Brain microvascular endothelial cell (primary cell): ENCODE results near the gene ACTL8.
A peak's percentile ranks its signal among the peaks of the same experiment; 100 is the strongest.

Experiments
- DNase-seq: peaks from one replicate; pipeline ENCODE4 v3.0.0-alpha.2; 2020
- H3K27ac ChIP-seq: fragments of 250-450 bp; sonication (Bioruptor Pico); 2 replicates; pipeline ENCODE4 v1.5.1; 2020; ENCODE audit warnings: mild to moderate bottlenecking, moderate library complexity
- H3K27me3 ChIP-seq: fragments of 250-450 bp; sonication (Bioruptor Pico); replicated peaks from 2 replicates; pipeline ENCODE4 v1.5.1; 2020; ENCODE audit warnings: mild to moderate bottlenecking
- H3K36me3 ChIP-seq: fragments of 250-450 bp; sonication (Bioruptor Pico); replicated peaks from 2 replicates; pipeline ENCODE4 v1.5.1; 2020; ENCODE audit warnings: mild to moderate bottlenecking
- H3K4me3 ChIP-seq: 2 replicates; pipeline ENCODE4 v1.5.1; 2011; ENCODE audit warnings: low read depth, mild to moderate bottlenecking, control low read depth, low read length, moderate library complexity
- CTCF ChIP-seq: IDR thresholded peaks from 2 replicates; pipeline ENCODE4 v1.5.1; 2011; ENCODE audit warnings: low read depth, mild to moderate bottlenecking, moderate library complexity, low read length, control low read depth, inconsistent platforms; ENCODE audit errors: missing control alignments
- in situ Hi-C: cut with HindIII; loops from 2 replicates; pipeline ENCODE4 v1.10.0; 2017; ENCODE audit warnings: low sequenced_read_pairs, low pct_ligation_motif_present

Gene ACTL8

GRCh38 chr1:17713993-17714392 is 41.1 kb upstream of the ACTL8 start:
- in situ Hi-C loops = no loop called here
- no peak for TF ChIP-seq CTCF
- no peak overlapping the region for H3K4me3 ChIP-seq
- no peak overlapping the region for H3K27ac ChIP-seq
- no peak for DNase-seq
- no peaks in the 10 kb centered on the region for H3K36me3 ChIP-seq
- no peaks in the 10 kb centered on the region for H3K27me3 ChIP-seq

- Histone ChIP-seq H3K27me3 (no peaks in the 10 kb centered on the region), H3K27ac (no peak overlapping the region), H3K4me3 (no peak overlapping the region), H3K36me3 (no peaks in the 10 kb centered on the region)
- no peak for TF ChIP-seq CTCF
- DNase-seq = no peak
- in situ Hi-C loops = no loop called here
Observed at GRCh38 chr1:17717594-17718535, 37.3 kb upstream of the ACTL8 start.

GRCh38 chr1:17719874-17720273 is 35.3 kb upstream of the ACTL8 start:
- Histone ChIP-seq H3K36me3 (no peaks in the 10 kb centered on the region), H3K4me3 (no peak overlapping the region), H3K27me3 (no peaks in the 10 kb centered on the region), H3K27ac (no peak overlapping the region)
- DNase-seq = peak; percentile 16
- in situ Hi-C loops = no loop called here
- TF ChIP-seq CTCF = no peak

GRCh38 chr1:17721444-17721843 is 33.7 kb upstream of the ACTL8 start:
- no peak for DNase-seq
- H3K27ac ChIP-seq = no peak overlapping the region
- H3K27me3 ChIP-seq = no peaks in the 10 kb centered on the region
- no peaks in the 10 kb centered on the region for H3K36me3 ChIP-seq
- TF ChIP-seq CTCF = no peak
- no peak overlapping the region for H3K4me3 ChIP-seq
- in situ Hi-C loops = no loop called here

- Histone ChIP-seq H3K4me3 (no peak overlapping the region), H3K27me3 (no peaks in the 10 kb centered on the region), H3K36me3 (no peaks in the 10 kb centered on the region), H3K27ac (no peak overlapping the region)
- in situ Hi-C loops = no loop called here
- no peak for DNase-seq
- peak; percentile 54 for TF ChIP-seq CTCF
Observed at GRCh38 chr1:17723684-17724083, 31.4 kb upstream of the ACTL8 start.

GRCh38 chr1:17724150-17724549 is 31.0 kb upstream of the ACTL8 start:
- DNase-seq = no peak
- TF ChIP-seq CTCF = no peak
- no peak overlapping the region for H3K27ac ChIP-seq
- H3K27me3 ChIP-seq = no peaks in the 10 kb centered on the region
- H3K4me3 ChIP-seq = no peak overlapping the region
- in situ Hi-C loops = no loop called here
- no peaks in the 10 kb centered on the region for H3K36me3 ChIP-seq
